DMS 273 treated with DMSO at 0.1 percent for 48 hours (cell line): ENCODE measurements around the gene METTL17.
A peak's percentile ranks its signal among the peaks of the same experiment; 100 is the strongest.
"Not testable (repeated sequence)": the region's sequence is repeated elsewhere in the genome, so short reads cannot be mapped to it uniquely, and the experiment has no call there.

Experiments used
- DNase-seq: peaks from one replicate; lab custom pipeline; 2025; lab: John Stamatoyannopoulos, UW

METTL17 gene

GRCh38 chr14:21025371-21026273 lies 35.8 kb downstream of the METTL17 start:
- DNase-seq: no peak

DNA sequence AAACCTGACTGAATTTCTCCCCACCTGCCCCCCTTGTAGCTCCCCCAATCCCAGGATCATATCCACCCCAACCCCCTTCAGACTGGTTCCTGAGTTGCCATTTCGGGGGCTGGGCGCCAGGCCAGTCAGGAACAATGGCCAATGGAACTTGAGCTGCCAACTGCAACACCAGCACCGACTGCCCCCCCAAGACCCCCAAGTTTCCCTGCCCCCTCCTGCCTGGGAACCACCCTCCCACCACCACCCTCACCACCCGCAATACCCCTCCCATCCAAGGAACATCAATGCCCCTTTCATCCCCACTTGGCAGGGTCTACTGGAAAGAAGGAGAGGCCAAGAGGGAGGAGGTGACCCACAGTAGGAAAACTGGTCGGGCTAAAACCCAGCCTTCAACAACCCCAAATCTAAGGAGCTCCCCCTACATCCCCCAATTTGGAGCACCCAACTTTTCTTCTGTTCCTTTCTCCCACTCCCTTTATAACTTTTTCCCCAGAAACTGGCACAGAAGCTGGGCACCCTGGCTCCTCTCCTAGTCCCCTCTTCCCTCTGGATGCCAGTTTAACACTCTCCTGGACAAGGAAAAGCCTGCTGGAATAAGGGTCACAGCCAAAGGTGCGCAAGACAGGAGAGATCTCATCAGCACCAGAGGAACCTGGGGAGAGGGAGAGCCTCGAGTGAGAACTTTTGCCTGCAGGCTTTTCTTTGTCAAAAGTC lies 36.7 kb downstream of the METTL17 start:
- no peak for DNase-seq

- no peak for DNase-seq
These were observed 37.2 kb downstream of the METTL17 start for GRCh38 chr14:21026988-21027315.

DNA sequence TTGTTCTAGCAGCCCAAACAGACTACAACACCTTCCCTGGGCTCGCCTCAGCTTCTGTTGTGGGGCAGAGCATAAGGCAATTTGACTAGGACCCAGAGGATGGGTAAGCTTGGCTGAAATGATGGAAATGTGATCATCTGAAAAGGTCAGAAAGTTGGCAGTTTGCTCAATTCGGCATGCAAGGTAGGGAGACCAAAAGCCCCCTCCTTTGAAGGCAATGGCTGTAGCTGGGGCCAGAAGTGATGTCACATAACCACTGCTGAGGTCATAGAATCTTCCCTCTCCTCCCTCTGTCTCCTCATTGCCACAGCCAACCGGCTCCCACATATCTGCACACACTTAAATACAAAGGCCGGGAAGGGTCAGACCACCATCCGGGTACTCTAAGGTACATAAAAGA lies 40.1 kb downstream of the METTL17 start, which contains the start of gene TPPP2:
TSS of gene TPPP2 (plus strand) at position 301 of the 400 bp plus-strand sequence. CDS start 365 bp downstream, outside the sequence.
- no peak for DNase-seq

DNA sequence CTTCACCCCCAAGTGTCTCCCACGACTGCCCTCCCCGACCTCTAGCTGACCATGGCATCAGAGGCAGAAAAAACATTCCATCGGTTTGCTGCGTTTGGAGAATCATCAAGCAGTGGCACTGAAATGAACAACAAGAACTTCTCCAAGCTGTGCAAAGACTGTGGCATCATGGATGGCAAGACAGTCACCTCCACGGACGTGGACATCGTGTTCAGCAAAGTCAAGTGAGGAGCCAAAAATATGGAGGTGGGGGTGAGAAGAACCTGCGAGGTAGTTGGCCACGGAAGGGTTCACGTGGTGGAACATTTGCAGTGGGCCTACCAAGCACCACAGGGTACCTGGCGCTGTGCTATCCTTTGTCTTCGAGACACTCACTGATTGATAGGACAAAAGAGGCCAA lies 40.8 kb downstream of the METTL17 start:
- no peak for DNase-seq

DNA sequence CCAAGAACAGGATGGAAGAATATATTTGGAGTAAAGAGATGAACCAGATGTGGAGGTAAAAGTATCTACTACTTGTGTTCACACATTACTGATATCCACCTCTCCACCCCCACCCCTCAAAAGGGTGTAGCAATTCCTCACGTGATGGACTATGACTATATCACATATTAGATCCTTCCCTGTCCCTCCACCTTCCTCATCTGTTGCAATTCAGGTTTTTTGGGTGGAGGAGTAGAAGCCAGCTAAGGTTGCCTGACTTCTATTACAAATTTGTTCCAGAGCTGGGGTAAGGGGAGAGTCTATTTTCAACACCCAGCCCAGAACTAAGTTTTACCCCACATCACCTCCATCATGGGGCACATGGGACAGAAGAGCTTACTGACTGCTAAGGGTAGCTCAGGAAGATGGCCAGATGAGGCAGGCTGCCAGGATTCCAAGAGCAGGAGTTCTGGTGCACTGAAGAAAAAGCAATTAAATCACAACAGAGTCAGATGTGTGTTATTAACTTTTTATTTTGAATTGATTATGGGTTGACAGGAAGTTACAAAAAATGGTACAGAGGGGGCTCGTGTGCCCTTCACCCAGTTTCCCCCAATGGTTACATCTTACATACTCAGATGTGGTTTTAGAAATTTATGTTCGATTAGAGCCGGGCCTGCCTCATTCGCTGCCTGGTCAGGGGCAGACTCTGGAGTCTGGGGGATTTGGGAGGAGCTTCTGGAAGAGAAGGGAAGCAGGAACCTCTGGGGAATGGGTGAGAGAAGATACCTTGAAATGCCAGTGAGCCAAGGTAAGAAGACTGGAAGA lies 42.7 kb downstream of the METTL17 start:
- no peak for DNase-seq

- DNase-seq: no peak
These were observed 43.4 kb downstream of the METTL17 start for GRCh38 chr14:21033133-21033698.

DNA sequence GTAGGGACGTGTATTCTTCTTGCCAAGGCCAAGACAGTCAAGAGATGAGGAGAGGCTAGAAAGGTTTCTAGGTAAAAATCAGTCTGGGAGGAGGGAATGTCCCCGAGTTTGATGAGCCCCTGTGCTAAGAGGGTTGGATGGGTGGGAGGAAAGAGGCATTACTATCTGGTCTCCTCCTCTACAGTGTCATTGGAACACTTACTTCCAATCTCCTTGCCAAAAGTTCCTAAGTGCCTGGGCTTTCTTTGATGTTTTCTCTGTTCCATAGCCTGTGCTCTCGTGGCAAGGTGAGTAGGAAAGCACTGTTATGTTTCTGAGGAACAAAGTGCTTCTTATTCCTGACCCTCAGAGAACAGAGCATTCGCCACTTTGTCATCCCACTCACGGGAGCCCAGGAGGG lies 44.9 kb downstream of the METTL17 start, which contains the start of gene RNASE13:
TSS of gene RNASE13 (minus strand) at position 101 of the 400 bp plus-strand sequence. CDS start 519 bp downstream, outside the sequence.
- no peak for DNase-seq

DNA sequence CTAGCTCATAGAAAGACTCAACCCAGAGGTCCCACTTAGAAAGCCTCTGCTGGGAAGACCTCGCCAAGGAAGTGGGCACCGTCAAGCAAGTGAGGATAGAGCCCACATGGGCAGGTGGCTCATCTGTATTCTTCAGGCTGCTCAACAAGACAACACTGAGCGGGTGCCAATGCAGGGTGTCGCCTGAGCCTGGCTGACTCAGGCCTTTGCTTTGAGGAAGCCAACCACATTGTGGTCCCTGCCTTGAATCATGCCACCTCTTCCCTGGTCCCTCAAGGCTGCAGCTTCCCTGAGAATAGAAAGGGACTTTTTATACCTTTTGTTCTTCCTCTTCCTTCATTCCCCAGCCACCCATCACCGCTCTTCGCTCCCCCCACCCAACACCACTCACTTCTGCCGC lies 47.0 kb downstream of the METTL17 start:
- DNase-seq: no peak

DNA sequence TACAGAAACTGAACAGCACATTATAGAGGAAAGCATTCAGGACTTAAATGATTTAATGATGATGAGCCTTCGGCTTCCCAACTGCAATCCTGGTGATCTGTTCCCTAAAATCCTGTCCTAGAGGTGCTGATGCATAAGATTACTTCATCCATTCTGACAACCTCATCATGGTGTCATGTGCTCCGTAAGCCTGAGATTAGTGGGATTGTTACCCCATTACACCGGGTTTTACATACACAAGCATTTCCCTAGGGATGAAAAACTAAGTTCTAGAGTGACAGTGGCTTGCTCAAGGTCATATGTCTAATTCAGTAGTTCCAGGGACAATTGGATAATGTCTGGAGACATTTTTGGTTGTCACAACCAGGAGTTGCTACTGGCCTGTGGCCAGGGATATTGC lies 47.4 kb downstream of the METTL17 start:
- DNase-seq: no peak

DNA sequence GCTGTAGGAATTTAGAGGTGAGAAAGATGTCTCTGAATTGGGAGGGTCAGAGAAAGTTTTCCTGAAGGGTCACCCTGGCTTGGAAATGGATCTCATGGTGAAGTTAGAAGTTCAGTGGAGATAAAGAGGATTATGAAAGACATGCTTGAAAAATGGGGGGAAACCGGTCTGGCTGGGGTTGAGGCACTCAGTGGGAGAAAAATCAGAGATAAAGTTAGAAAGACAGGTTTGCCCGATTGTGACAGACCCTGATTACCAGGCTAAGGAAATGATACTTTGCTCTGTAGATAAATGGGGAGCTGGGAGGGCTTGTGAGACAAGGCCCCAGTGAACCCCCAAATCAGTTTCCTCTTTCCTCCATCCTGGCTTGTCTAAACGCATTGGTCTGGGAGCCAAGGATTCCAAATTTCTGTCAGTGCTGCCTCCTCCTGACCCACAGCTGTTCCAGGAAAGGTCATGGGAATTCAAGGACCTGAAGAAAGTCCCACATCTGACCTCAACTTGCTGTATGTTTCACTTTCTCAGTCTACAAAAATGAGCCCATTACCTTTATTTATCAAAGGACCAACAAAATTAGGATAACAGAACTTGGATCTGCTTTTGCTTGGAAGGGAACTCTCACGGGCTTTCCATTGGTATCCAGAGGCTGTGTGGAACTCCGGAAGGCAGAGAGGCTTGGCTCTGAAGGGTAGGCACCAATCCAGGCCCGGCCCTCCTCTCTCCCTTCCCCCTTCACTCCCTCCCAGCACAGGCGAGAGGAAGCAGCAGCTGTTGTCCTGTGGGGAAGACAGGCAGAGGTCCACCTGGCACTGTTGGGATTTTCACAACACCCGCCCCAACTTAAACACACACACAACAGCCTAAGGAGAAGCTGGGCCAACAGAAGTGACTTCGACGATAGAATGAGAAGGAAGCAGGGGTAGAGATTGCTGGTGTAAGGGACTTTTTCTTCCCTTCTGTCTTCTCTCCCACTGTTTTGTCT lies 49.0 kb downstream of the METTL17 start:
- peak; percentile 66 for DNase-seq

DNA sequence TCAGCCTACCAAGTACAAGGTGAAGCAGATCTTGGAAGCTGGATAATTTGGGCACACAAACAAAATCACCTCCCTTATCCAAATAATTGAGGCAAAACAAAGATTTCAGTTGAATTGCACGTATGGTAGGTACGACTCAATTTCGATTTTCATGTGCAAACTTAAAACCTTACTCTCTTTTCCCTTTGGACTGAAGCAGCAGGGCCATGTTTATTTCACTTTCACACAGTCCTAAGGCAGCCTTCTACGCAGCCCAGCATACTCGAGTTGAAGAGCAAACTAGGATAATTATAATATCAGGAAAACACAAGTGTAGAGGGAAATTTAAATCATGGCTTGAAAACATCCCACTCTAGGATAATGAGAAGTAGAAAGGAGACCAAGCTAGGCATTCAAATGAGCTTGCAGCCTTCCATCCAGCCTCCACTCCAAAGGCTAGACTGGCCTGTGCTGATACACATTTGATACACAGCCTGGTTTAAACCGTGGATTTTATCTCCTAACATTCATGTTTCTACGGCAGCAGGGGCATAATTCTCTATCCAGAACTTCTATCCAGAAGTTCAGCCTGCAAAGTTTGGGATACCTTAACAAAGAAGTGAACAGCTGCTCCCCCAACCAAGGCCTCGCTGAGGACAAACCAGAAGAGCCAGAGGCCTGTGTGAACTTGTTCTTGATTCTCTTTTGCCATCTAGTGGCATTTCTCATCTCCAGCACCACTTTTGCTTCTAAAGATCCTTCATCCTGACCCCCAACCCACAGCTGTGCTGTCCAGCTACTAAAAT lies 50.0 kb downstream of the METTL17 start:
- DNase-seq: peak; percentile 60

GRCh38 chr14:21040370-21040925 lies 50.7 kb downstream of the METTL17 start:
- no peak for DNase-seq

DNA sequence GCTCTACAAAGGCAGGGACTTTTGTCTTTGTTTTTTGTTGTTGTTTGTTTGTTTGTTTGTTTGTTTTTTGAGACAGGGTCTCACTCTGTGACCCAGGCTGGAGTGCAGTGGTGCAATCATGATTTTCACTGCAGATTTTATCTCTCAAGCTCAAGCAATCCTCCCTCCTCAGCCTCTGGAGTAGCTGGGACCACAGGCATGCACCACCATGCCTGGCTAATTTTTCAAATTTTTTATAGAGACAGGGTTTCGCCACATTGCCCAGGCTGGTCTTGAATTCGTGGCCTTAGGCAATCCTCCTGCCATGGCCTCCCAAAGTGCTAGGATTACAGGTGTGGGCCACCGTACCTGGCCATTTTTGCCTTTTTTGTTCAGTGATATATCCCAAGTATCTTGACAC lies 51.2 kb downstream of the METTL17 start:
- not testable (repeated sequence) for DNase-seq

DNA sequence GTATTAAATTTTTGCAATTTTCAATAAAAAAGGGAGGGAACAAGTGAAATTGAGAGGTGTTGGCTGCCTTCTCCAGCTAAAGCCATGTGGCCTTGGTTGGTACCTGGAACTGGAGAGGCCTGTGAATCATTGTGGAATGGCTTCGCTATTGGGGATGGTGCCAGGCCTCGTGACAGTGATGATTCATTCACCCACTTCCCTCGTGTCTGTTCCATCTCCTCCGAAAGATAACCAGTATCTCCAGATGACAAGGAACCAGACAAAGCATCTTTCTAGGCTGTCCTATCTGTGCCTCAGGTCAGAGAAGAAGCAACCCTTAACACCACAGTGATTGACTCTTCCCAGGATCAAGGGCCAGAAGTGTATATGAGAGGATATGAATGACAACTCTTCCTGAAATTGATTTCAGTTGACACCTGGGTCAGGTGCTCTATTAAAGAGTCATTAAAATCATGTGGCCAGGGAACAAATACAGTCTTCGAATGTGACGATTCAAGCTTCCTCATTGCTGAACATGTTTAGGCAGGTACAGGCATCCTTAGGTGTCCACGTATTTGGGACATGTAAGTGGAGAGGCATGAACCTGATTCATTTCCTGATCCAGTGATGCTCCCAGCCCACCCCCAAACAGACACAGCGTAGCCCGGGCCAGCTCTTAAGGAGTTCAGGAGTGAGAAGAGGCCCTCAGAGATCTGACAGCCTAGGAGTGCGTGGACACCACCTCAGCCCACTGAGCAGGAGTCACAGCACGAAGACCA lies 52.1 kb downstream of the METTL17 start, which contains the start of gene RNASE7:
TSS of gene RNASE7 (plus strand) at position 687 of the 758 bp plus-strand sequence. CDS start 631 bp downstream, outside the sequence.
- no peak for DNase-seq

GRCh38 chr14:21042918-21043317 lies 53.1 kb downstream of the METTL17 start:
- DNase-seq: no peak

GRCh38 chr14:21043387-21043973 lies 53.7 kb downstream of the METTL17 start:
- no peak for DNase-seq

- no peak for DNase-seq
These were observed 54.3 kb downstream of the METTL17 start for GRCh38 chr14:21043974-21044618.
